Hepatic stellate cell (primary cell): ENCODE results near the gene TEX261.
A peak's percentile ranks its signal among the peaks of the same experiment; 100 is the strongest.

Source experiments
- DNase-seq: peaks from one replicate; pipeline ENCODE4 v3.0.0; 2011; ENCODE audit warnings: low spot score

Gene TEX261

GRCh38 chr2:70959271-70959761 is 35.4 kb downstream of the TEX261 start:
- no peak for DNase-seq

DNA sequence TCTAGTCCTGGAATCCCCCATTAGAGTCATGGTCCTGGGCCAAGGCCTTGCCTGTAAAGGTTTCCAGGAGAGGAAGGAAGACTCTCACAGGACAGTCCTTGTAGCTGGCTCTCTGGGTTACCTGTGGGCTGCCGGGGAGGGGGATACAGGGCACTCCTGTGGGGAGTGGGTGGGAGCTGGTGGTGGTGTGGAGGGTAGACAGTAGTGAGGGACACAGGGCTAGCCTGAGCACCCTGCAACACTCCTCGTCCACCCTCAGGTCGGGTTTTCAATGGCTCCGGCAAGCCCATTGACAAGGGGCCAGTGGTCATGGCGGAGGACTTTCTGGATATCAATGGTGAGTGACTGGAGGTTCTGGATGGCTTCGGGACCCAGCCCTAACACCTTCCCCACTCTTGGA is 35.9 kb downstream of the TEX261 start:
- no peak for DNase-seq

GRCh38 chr2:70957798-70958197 is 36.9 kb downstream of the TEX261 start:
- no peak for DNase-seq

DNA sequence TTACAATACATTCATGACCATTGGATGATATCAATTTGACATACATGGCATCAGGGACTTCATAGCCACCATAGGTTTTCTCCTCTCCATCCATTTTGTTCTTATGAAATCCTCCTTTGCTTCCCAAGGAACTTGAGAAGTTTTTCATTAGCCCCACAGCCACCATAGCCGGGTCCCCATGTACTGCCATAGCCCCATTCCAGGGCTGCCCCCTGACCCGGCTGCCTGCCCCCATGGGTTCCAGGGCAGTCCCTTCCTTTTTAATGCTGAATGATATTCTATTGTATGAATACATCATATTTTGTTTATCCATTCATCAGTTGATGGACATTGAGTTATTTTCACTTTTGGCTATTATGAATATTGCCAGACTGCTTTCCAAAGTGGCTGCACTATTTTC is 38.5 kb downstream of the TEX261 start:
- no peak for DNase-seq

DNA sequence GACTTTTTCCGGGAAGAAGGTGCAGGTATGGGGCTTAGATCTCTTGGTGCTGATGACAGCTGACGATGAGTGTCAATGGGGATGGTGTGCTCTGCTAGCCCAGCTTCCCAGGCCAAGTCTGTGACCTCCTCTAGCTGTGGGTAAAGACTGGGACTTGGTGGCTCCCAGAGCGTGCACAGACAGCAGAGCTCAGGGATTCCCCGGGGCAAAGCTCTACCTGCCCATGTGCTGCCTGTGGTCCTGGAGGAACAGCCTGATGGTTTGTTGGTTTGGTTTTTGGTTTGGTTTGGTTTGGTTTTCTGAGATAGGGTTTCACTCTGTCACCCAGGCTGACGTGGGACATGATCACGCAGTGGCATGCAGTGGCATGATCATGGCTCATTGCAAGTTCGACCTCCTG is 39.8 kb downstream of the TEX261 start:
- no peak for DNase-seq

- DNase-seq: no peak
These were observed 45.6 kb downstream of the TEX261 start for GRCh38 chr2:70949086-70949485.

DNA sequence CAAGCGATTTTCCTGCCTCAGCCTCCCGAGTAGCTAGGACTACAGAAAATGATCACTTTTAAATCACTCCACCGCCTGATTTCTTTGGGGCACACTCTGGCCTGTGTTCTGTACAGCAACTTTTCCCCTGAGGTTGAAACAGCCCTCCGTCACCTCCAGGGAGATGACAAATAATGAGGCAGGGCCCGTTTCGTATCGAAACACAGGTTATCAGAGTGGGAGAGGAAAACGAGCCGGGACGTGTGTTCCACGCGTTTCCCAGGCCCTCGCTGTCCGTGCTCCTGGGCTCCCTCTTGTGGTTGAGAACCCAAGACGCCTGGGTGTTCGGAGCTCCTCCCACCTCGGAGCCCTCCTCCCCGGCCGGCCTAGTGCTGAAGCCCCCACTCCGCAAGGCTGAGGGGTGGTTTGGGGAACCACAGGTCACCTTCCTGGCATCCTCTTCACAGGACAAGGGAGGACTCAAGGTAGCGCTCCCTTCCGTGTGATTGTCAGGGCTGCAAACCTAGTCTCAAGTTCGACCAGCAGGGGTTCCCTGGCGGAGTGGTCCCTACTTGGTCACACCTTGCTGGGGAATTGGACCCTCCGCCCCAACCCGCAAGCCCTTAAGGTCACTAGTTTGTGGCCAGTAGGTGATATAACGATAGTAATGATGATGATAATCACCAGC is 46.2 kb downstream of the TEX261 start:
- peak; percentile 82 for DNase-seq

DNA sequence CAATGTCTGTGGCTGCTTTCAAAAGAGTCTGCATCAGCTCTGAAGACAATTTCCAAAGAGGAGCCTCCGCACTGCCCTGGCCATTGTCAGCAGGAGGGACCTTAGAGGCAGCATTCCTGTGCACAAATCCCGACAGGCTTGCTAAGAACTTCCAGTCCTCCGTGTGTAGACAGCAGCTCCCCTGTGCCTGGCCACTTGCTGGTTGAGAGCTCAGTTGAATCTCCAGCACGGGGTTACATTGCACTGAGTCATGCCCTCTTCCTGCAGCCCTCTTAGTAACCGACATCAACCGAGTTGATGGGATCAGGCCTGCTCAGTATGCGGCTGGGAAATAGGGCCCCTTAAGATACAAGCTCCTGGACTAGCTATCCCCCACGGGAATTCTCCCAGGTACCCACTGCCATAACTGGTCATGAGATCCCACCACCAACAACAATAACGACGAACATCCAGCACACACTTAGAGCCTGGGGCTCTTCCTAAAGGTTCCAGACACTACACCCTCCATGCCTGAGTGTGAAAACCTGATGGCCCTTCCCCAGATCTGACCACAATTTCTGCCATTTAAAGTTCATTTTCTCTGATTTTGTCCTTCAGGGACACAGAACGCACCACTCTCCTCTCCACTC is 47.0 kb downstream of the TEX261 start:
- peak; percentile 64 for DNase-seq

DNA sequence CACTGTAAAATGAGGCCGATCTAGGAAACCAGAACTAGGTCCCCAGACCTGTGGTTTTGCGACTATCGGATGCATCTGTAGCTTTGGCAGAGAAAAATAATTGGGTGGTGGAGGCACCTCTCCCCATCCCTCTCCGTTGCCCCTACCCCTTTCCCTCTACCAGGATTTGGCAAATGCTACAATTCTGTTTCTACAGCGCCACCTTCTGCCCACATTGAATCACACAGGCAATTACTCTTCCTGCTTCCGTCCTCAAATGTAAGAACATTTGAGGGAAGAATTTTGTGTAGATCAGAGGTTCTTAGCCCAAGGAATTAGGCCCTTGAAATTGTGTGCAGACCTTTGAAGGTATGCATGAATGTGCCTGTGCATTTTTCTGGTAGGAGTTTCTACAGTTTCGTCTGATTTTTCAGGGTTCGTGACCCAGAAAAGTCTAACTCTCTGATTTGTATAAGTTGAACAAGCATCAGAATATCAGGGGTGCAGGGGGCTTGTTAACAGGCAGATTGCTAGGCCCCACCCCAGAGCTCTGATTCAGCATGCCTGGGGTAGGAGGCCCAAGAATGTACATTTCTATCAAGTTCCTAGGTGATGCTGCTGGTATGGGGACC is 47.7 kb downstream of the TEX261 start:
- DNase-seq: peak; percentile 58

DNA sequence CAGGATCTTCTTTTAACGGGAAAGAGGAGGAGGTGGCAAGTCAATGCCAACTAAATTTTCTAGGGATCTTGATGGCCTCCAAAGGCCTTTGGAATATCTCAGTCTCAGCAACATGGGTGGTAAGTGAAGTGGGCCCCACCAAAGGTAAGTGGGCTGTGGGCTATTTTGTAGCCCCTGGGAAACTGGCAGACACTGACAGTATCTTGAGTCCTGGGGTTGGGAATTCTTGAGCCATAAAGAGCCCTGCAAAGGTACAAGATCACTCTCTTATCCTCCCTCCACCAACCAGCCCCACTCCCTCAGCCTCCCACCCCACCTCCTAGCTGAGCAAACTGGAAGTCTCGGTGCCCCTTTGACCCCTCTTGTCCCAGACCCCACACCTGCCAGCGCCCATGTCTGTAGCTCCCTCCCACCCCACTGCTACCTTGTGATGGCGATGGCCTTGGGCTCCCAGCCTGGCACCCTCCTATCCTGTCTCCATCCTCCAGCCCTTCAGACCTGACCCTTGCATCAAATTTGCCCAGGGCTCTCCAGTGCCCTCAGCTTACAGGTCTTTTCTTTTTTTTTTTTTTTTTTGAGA is 50.5 kb downstream of the TEX261 start:
- DNase-seq: no peak

DNA sequence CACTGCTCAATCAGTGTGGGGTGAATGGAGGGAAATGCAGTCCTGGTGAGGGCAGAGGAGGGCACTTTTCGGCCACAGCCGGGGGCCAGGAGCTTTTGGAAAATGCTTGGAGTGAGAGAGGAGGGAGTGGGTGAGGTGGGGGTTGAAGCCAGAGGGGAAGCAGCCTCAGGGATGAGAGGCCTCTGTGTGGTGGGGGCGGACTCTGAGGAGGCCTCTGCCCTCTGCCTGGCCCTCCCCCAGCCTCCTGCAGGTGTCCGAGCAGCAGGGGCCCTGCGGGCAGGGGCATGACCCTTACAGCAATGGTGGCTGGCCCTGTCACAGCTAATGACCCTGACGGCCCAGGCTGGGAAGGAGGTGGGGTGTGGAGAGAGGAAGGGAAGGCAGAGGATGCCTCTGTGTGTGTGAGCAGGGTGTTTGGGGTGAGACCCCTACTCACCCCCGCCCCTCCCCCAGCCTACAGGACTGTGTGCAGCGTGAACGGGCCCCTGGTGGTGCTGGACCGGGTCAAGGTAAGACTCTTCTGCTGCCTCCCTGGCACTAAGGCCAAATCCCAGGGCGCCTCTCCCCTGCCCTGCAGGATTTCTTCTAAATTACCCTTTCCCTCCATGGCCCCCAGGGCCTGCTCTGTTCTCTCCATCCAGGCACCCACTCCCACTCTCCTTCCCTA is 51.3 kb downstream of the TEX261 start:
- DNase-seq: no peak

- DNase-seq: no peak
These were observed 52.1 kb downstream of the TEX261 start for GRCh38 chr2:70942396-70943204.

DNA sequence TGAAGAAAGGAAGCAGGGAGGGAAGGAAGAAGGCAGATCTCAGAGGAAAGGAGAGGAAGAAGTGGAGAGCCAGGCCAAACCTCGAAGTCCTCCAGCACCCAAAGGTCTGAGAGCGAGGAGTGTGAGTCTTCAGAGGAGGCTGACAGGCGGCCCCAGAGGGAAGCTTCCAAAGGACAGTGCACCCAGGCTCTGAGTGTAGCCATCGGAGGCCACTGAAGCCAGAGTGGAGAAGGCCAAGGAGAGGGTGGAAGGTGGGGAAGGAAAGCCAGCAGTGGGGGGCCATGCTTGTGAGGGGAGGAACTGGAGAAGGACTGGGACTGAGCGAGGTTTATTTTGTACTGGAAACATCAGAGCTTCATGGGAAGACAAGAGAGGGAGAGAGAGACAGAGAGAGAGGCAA is 53.0 kb downstream of the TEX261 start:
- no peak for DNase-seq

DNA sequence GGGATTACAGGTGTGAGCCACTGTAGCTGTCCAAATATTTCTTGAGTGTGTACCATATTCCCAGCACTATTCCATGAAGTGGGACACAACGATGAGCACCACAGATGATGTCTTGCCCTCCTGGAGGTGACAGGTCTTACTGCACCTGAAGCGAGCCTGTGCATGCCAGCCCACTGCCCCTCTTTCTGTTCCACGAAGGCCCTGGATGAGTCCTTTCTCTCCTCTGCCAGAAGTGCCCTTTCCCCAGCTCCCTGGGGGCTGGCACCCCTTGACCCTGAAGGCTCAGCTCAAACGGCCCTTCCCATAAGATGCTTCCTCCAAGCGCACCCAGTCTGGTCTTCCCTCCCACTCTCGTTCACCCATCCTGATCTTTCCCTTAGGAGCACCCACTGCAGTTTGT is 53.5 kb downstream of the TEX261 start:
- DNase-seq: no peak

- no peak for DNase-seq
These were observed 54.7 kb downstream of the TEX261 start for GRCh38 chr2:70939839-70940580.

GRCh38 chr2:70939001-70939838 is 55.5 kb downstream of the TEX261 start:
- DNase-seq: no peak

DNA sequence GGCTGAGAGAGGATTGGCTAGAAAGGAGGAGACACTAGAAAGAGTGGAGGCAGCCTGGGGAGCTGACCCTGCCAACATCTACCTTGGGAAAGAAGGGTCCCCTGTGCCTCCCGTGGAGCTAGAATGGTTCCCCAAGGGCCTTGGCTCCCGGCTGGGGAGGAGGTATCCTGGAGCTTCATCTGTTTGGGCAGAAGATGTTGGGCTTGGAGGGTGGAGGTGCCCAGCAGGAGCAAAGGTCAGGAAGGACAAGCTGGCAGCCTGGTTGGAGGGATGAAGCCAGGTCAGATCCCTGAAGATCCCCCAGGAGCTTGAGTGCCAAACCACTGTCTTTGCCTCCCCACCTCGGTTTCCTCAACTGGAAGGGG is 56.1 kb downstream of the TEX261 start:
- no peak for DNase-seq

- DNase-seq: no peak
These were observed 56.6 kb downstream of the TEX261 start for GRCh38 chr2:70937866-70938585.
